Vagina (tissue), 2 donors: Measurements from ENCODE around the gene NXPH4. TPM values are rescaled to one million over a fixed set of nuclear protein-coding genes. Genes with fewer than 3 reads are reported as not detected.

ENCODE experiments used
- DNase-seq, 2 donors: peaks; one replicate each; pipeline ENCODE4 v3.0.0-alpha.2; 2017; ENCODE audit errors: extremely low spot score in 2 of 2
- H3K27ac ChIP-seq: fragments of 200-600 bp; sonication (generic); one replicate; pipeline ENCODE4 v1.5.1; 2019
- H3K27me3 ChIP-seq: fragments of 200-600 bp; sonication (generic); one replicate; pipeline ENCODE4 v1.5.1; 2019
- H3K36me3 ChIP-seq, 2 donors: fragments of 200-600 bp; sonication (generic); one replicate each; pipeline ENCODE4 v1.5.1; 2017 to 2019
- H3K4me1 ChIP-seq: fragments of 200-600 bp; sonication (generic); one replicate; pipeline ENCODE4 v1.5.1; 2019
- H3K4me3 ChIP-seq, 2 donors: fragments of 200-600 bp; sonication (generic); 1 replicate in 1 of 2; 2 replicates in 1 of 2; pipeline ENCODE4 v1.5.1; 2016 to 2019
- H3K9me3 ChIP-seq: fragments of 200-600 bp; sonication (generic); one replicate; pipeline ENCODE4 v1.5.1; 2019
- CTCF ChIP-seq, 3 experiments: fragments of 450-650 bp in 2 of 3; fragments of 200-600 bp in 1 of 3; sonication (generic) in 1 of 3; IDR thresholded peaks; one replicate each; pipeline ENCODE4 v1.5.1; 2017 to 2019; ENCODE audit warnings: antibody characterized with exemption in 3 of 3, mild to moderate bottlenecking in 2 of 3, moderate library complexity in 2 of 3
- POLR2A ChIP-seq, 2 donors: fragments of 450-650 bp; IDR thresholded peaks; one replicate each; pipeline ENCODE4 v1.6.1; 2017; ENCODE audit warnings: antibody characterized with exemption in 2 of 2, mild to moderate bottlenecking in 2 of 2, moderate library complexity in 2 of 2
- POLR2AphosphoS5 ChIP-seq, 2 donors: sonication (generic); formaldehyde crosslinking; IDR thresholded peaks; one replicate each; pipeline ENCODE4 v1.9.0; 2017; ENCODE audit warnings: antibody characterized with exemption in 2 of 2, mild to moderate bottlenecking in 2 of 2, low read depth in 1 of 2; ENCODE audit not compliant: insufficient read depth in 1 of 2
- intact Hi-C: fragments of 100-400 bp; cut with DNase I; formaldehyde crosslinking; loops from one replicate; pipeline ENCODE4 v1.15.1; 2023
- total RNA-seq: library from RNA; depleted of rRNA; stranded (reverse); fragments of >200 nt; gene quantifications from one replicate; pipeline ENCODE4 v1.2.3, GENCODE V29; 2016

Gene NXPH4
- total RNA-seq, 1 donor from 2014 or later: 3.2 TPM

GRCh38 chr12:57248934-57249742, 32.5 kb downstream of the NXPH4 start:
- no peak overlapping the region for H3K4me3 ChIP-seq
- no peaks in the 10 kb centered on the region for H3K9me3 ChIP-seq
- H3K4me1 ChIP-seq: no peaks in the 10 kb centered on the region
- intact Hi-C loops: no loop called here
- H3K27ac ChIP-seq: no peak overlapping the region
- no peak for TF ChIP-seq POLR2AphosphoS5 (IDR thresholded peaks at IDR 0.05; ENCODE audit: insufficient read depth in 1 of 2, low read depth in 1 of 2)
- no peak for TF ChIP-seq CTCF (IDR thresholded peaks at IDR 0.05)
- no peak for TF ChIP-seq POLR2A (IDR thresholded peaks at IDR 0.05)
- H3K27me3 ChIP-seq: no peaks in the 10 kb centered on the region
- H3K36me3 ChIP-seq: no peaks in the 10 kb centered on the region
- DNase-seq: no peak

GRCh38 chr12:57250541-57250940, 33.9 kb downstream of the NXPH4 start:
- H3K9me3 ChIP-seq: no peaks in the 10 kb centered on the region
- H3K4me3 ChIP-seq: no peak overlapping the region
- H3K27ac ChIP-seq: no peak overlapping the region
- DNase-seq: no peak
- H3K27me3 ChIP-seq: no peaks in the 10 kb centered on the region
- H3K4me1 ChIP-seq: no peaks in the 10 kb centered on the region
- no peak for TF ChIP-seq POLR2A (IDR thresholded peaks at IDR 0.05)
- no peak for TF ChIP-seq POLR2AphosphoS5 (IDR thresholded peaks at IDR 0.05; ENCODE audit: insufficient read depth in 1 of 2, low read depth in 1 of 2)
- TF ChIP-seq CTCF (IDR thresholded peaks at IDR 0.05): no peak
- H3K36me3 ChIP-seq: no peaks in the 10 kb centered on the region
- intact Hi-C loops: no loop called here

GRCh38 chr12:57250956-57251355, 34.4 kb downstream of the NXPH4 start, which contains the start of gene STAC3:
STAC3 (minus strand) TSS chr12:57251187; CDS start chr12:57249636, 1,551 bp downstream.
- DNase-seq: no peak
- no peaks in the 10 kb centered on the region for H3K4me1 ChIP-seq
- H3K27me3 ChIP-seq: no peaks in the 10 kb centered on the region
- H3K36me3 ChIP-seq: peaks cover 0 to under 1% of the 10 kb centered on the region in 2 donors
- TF ChIP-seq POLR2A (IDR thresholded peaks at IDR 0.05): no peak
- no peak for TF ChIP-seq POLR2AphosphoS5 (IDR thresholded peaks at IDR 0.05; ENCODE audit: insufficient read depth in 1 of 2, low read depth in 1 of 2)
- TF ChIP-seq CTCF (IDR thresholded peaks at IDR 0.05): no peak
- H3K9me3 ChIP-seq: no peaks in the 10 kb centered on the region
- H3K27ac ChIP-seq: no peak within 1 kb of the TSS
- intact Hi-C loops: no loop called here
- H3K4me3 ChIP-seq: no peak within 1 kb of the TSS

GRCh38 chr12:57254506-57255280, 38.1 kb downstream of the NXPH4 start:
- H3K27ac ChIP-seq: no peak overlapping the region
- no peaks in the 10 kb centered on the region for H3K4me1 ChIP-seq
- intact Hi-C loops: loop anchor here (5.0 kb wide), 1 partner anchor 63 kb away; no protein-coding TSS in a partner anchor
- no peaks in the 10 kb centered on the region for H3K9me3 ChIP-seq
- H3K4me3 ChIP-seq: no peak overlapping the region
- H3K27me3 ChIP-seq: no peaks in the 10 kb centered on the region
- TF ChIP-seq CTCF (IDR thresholded peaks at IDR 0.05) (no peak), POLR2A (IDR thresholded peaks at IDR 0.05) (no peak), POLR2AphosphoS5 (IDR thresholded peaks at IDR 0.05; ENCODE audit: insufficient read depth in 1 of 2, low read depth in 1 of 2) (no peak)
- H3K36me3 ChIP-seq: peaks cover 0 to 36% of the 10 kb centered on the region in 2 donors
- no peak for DNase-seq
